H9 (cell line): ENCODE measurements around the gene SIVA1. TPM values are rescaled to one million over a fixed set of nuclear protein-coding genes. Genes with fewer than 3 reads are reported as not detected.

Experiments
- DNase-seq: peaks from one replicate; pipeline ENCODE4 v3.0.0-alpha.2; 2017
- H2AFZ ChIP-seq: one replicate; pipeline ENCODE4 v1.6.1; 2013; ENCODE audit warnings: mild to moderate bottlenecking, low read length, control low read depth, moderate library complexity
- H2AK5ac ChIP-seq: 2 replicates; pipeline ENCODE4 v1.6.1; 2013; ENCODE audit warnings: low read length, control low read depth, mixed read lengths; ENCODE audit not compliant: insufficient read length
- H2BK120ac ChIP-seq: one replicate; pipeline ENCODE4 v1.6.1; 2013; ENCODE audit warnings: low read depth, mild to moderate bottlenecking, low read length, control low read depth, inconsistent platforms; ENCODE audit not compliant: poor library complexity, severe bottlenecking
- H2BK12ac ChIP-seq: 2 replicates; pipeline ENCODE4 v1.6.1; 2013; ENCODE audit warnings: low read length, control low read depth, mixed read lengths, low read depth; ENCODE audit not compliant: insufficient read length
- H2BK15ac ChIP-seq: 2 replicates; pipeline ENCODE4 v1.6.1; 2013; ENCODE audit warnings: low read depth, low read length, control low read depth
- H2BK20ac ChIP-seq: one replicate; pipeline ENCODE4 v1.6.1; 2013; ENCODE audit warnings: low read depth, mild to moderate bottlenecking, low read length, control low read depth, inconsistent platforms; ENCODE audit not compliant: poor library complexity, severe bottlenecking
- H2BK5ac ChIP-seq: 2 replicates; pipeline ENCODE4 v1.6.1; 2013; ENCODE audit warnings: low read length, control low read depth, mixed read lengths; ENCODE audit not compliant: insufficient read length
- H3K14ac ChIP-seq: 2 replicates; pipeline ENCODE4 v1.6.1; 2013; ENCODE audit warnings: low read length, control low read depth; ENCODE audit not compliant: insufficient read depth
- H3K18ac ChIP-seq: 2 replicates; pipeline ENCODE4 v1.6.1; 2013; ENCODE audit warnings: low read depth, mild to moderate bottlenecking, mixed read lengths, low read length, control low read depth; ENCODE audit not compliant: insufficient read length
- H3K23ac ChIP-seq: 2 replicates; pipeline ENCODE4 v1.6.1; 2013; ENCODE audit warnings: low read length, control low read depth, mixed read lengths, low read depth; ENCODE audit not compliant: insufficient read length
- H3K23me2 ChIP-seq: 2 replicates; pipeline ENCODE4 v1.6.1; 2013; ENCODE audit warnings: low read depth, mild to moderate bottlenecking, mixed read lengths, low read length, control low read depth; ENCODE audit not compliant: insufficient read length, poor library complexity, severe bottlenecking
- H3K27ac ChIP-seq: 2 replicates; pipeline ENCODE4 v1.5.1; 2013; ENCODE audit warnings: low read length, control low read depth, mixed read lengths, low read depth; ENCODE audit not compliant: insufficient read length
- H3K27me3 ChIP-seq: 2 replicates; pipeline ENCODE4 v1.6.1; 2013; ENCODE audit warnings: low read length, control low read depth, inconsistent platforms; ENCODE audit not compliant: insufficient read depth
- H3K4ac ChIP-seq: 2 replicates; pipeline ENCODE4 v1.6.1; 2013; ENCODE audit warnings: low read depth, mild to moderate bottlenecking, control low read depth, inconsistent platforms, low read length, moderate library complexity
- H3K4me1 ChIP-seq: 2 replicates; pipeline ENCODE4 v1.6.1; 2013; ENCODE audit warnings: low read length, control low read depth, inconsistent platforms; ENCODE audit not compliant: insufficient read depth
- H3K4me2 ChIP-seq: 2 replicates; pipeline ENCODE4 v1.6.1; 2013; ENCODE audit warnings: low read length, control low read depth, mixed read lengths; ENCODE audit not compliant: insufficient read length, insufficient read depth
- H3K56ac ChIP-seq: 2 replicates; pipeline ENCODE4 v1.6.1; 2013; ENCODE audit warnings: low read depth, mild to moderate bottlenecking, mixed read lengths, low read length, control low read depth; ENCODE audit not compliant: insufficient read length
- H3K79me1 ChIP-seq: 2 replicates; pipeline ENCODE4 v1.6.1; 2013; ENCODE audit warnings: low read depth, mild to moderate bottlenecking, moderate library complexity, low read length, control low read depth, inconsistent platforms; ENCODE audit not compliant: insufficient read depth, poor library complexity, severe bottlenecking
- H3K79me2 ChIP-seq: 2 replicates; pipeline ENCODE4 v1.6.1; 2013; ENCODE audit warnings: low read length, control low read depth, inconsistent platforms; ENCODE audit not compliant: insufficient read depth
- H3K9ac ChIP-seq: 2 replicates; pipeline ENCODE4 v1.6.1; 2013; ENCODE audit warnings: low read length, control low read depth, mixed read lengths; ENCODE audit not compliant: insufficient read length; ENCODE audit errors: extremely low read depth
- H3K9me3 ChIP-seq: one replicate; pipeline ENCODE4 v1.6.1; 2013; ENCODE audit warnings: low read depth, low read length, inconsistent platforms; ENCODE audit not compliant: control insufficient read depth
- H3T11ph ChIP-seq: one replicate; pipeline ENCODE4 v1.6.1; 2013; ENCODE audit warnings: mild to moderate bottlenecking, low read length, control low read depth, inconsistent platforms
- H4K20me1 ChIP-seq: one replicate; pipeline ENCODE4 v1.6.1; 2013; ENCODE audit not compliant: control insufficient read depth, insufficient read length, insufficient read depth
- H4K5ac ChIP-seq: 2 replicates; pipeline ENCODE4 v1.6.1; 2013; ENCODE audit warnings: low read depth, mild to moderate bottlenecking, mixed read lengths, low read length, control low read depth; ENCODE audit not compliant: insufficient read length
- H4K8ac ChIP-seq: replicated peaks from 2 replicates; pipeline ENCODE4 v1.6.1; 2013; ENCODE audit warnings: low read length, control low read depth, mixed read lengths, low read depth; ENCODE audit not compliant: insufficient read length
- H4K91ac ChIP-seq: 2 replicates; pipeline ENCODE4 v1.6.1; 2013; ENCODE audit warnings: low read depth, mild to moderate bottlenecking, moderate library complexity, mixed read lengths, low read length, control low read depth; ENCODE audit not compliant: insufficient read length
- H3K27ac Mint-ChIP-seq, 3 experiments: 2 replicates in 2 of 3; 3 replicates in 1 of 3; pipeline ENCODE4 v1.8.0; 2020 to 2021; ENCODE audit warnings: mixed read lengths in 3 of 3, mild to moderate bottlenecking in 1 of 3, moderate library complexity in 1 of 3
- H3K27me3 Mint-ChIP-seq: 2 replicates; pipeline ENCODE4 v1.8.0; 2021; ENCODE audit warnings: low read depth, mild to moderate bottlenecking, moderate library complexity, mixed read lengths
- H3K36me3 Mint-ChIP-seq, 3 experiments: 2 replicates in 2 of 3; 3 replicates in 1 of 3; pipeline ENCODE4 v1.8.0; 2020 to 2021; ENCODE audit warnings: low read depth in 3 of 3, mixed read lengths in 3 of 3; ENCODE audit not compliant: insufficient read depth in 1 of 3
- H3K4me1 Mint-ChIP-seq, 2 experiments: 2 replicates each; pipeline ENCODE4 v1.8.0; 2020; ENCODE audit warnings: mixed read lengths in 2 of 2
- H3K4me3 Mint-ChIP-seq, 2 experiments: 2 replicates in 1 of 2; 3 replicates in 1 of 2; pipeline ENCODE4 v1.8.0; 2020 to 2021; ENCODE audit warnings: mild to moderate bottlenecking in 2 of 2, mixed read lengths in 2 of 2, moderate library complexity in 1 of 2
- H3K9me3 Mint-ChIP-seq, 2 experiments: 2 replicates in 1 of 2; 3 replicates in 1 of 2; pipeline ENCODE4 v1.8.0; 2020; ENCODE audit warnings: mild to moderate bottlenecking in 2 of 2, mixed read lengths in 2 of 2, moderate library complexity in 1 of 2
- WGBS: extraction: QIAGEN DNeasy Blood & Tissue Kit; methylation state at CpG from one replicate; pipeline ENCODE4 v1.1.7; 2013; ENCODE audit warnings: missing lambda C conversion rate, low lambda C conversion rate, mixed read lengths; ENCODE audit not compliant: insufficient read length; ENCODE audit errors: extremely low coverage; 5-methylcytosine and 5-hydroxymethylcytosine counted together
- total RNA-seq: library from RNA; stranded (reverse); gene quantifications from 2 replicates; pipeline ENCODE4 v1.2.1, GENCODE V29; 2021
- TF ChIP-seq, protein P1 (sequence below): fragments of 200-600 bp; sonication (generic); conservative IDR thresholded peaks from 3 replicates; pipeline ENCODE4 v1.8.0; 2021; ENCODE audit warnings: antibody characterized with exemption, mild to moderate bottlenecking

SIVA1 gene
- total RNA-seq, 1 experiment from 2014 or later = 125 TPM

GRCh38 chr14:104718147-104718546 lies 34.8 kb upstream of the SIVA1 start:
- no peak overlapping the region for H2BK20ac ChIP-seq
- H3K27me3 ChIP-seq = no peaks in the 10 kb centered on the region
- no peak overlapping the region for H2AK5ac ChIP-seq
- H3K9me3 ChIP-seq = no peaks in the 10 kb centered on the region
- Mint-ChIP-seq H3K4me1 (0 out of 4 replicates have a peak, but pooled peaks cover 0 to 2% of the 10 kb centered on the region in 2 experiments), H3K9me3 (no peaks in the 10 kb centered on the region; a peak in 1 of 5 replicates), H3K27ac (peak overlapping the region; percentile 29 to 58 (median 57); a peak in 3 of 7 replicates), H3K36me3 (peaks cover 2 to 33% (median 27%) of the 10 kb centered on the region in 3 experiments; a peak in 6 of 7 replicates), H3K4me3 (no peak overlapping the region), H3K27me3 (peaks cover 3% of the 10 kb centered on the region; the same call in 1 of the 2 replicates)
- H2BK12ac ChIP-seq = no peak overlapping the region
- TF ChIP-seq, protein P1, sequence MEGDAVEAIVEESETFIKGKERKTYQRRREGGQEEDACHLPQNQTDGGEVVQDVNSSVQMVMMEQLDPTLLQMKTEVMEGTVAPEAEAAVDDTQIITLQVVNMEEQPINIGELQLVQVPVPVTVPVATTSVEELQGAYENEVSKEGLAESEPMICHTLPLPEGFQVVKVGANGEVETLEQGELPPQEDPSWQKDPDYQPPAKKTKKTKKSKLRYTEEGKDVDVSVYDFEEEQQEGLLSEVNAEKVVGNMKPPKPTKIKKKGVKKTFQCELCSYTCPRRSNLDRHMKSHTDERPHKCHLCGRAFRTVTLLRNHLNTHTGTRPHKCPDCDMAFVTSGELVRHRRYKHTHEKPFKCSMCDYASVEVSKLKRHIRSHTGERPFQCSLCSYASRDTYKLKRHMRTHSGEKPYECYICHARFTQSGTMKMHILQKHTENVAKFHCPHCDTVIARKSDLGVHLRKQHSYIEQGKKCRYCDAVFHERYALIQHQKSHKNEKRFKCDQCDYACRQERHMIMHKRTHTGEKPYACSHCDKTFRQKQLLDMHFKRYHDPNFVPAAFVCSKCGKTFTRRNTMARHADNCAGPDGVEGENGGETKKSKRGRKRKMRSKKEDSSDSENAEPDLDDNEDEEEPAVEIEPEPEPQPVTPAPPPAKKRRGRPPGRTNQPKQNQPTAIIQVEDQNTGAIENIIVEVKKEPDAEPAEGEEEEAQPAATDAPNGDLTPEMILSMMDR = no peak
- H3K23ac ChIP-seq = no peak overlapping the region
- H3K4me2 ChIP-seq = no peak overlapping the region
- H4K5ac ChIP-seq = no peak overlapping the region
- no peak overlapping the region for H3K14ac ChIP-seq
- H3K27ac ChIP-seq = no peak overlapping the region
- no peaks in the 10 kb centered on the region for H3K4me1 ChIP-seq
- no peaks in the 10 kb centered on the region for H3K79me2 ChIP-seq
- H4K20me1 ChIP-seq = peaks cover 3% of the 10 kb centered on the region
- DNase-seq = no peak
- H3K56ac ChIP-seq = no peak overlapping the region
- H4K91ac ChIP-seq = no peak overlapping the region
- H3K79me1 ChIP-seq = no peaks in the 10 kb centered on the region
- H3T11ph ChIP-seq = no peak overlapping the region
- H3K9ac ChIP-seq = no peak overlapping the region
- no peak overlapping the region for H2AFZ ChIP-seq
- no peak overlapping the region for H4K8ac ChIP-seq
- H3K23me2 ChIP-seq = no peaks in the 10 kb centered on the region
- no CpG with 5 or more reads among the region's 10 CpGs for WGBS
- H2BK15ac ChIP-seq = no peak overlapping the region
- no peak overlapping the region for H2BK120ac ChIP-seq
- H3K4ac ChIP-seq = no peak overlapping the region
- H2BK5ac ChIP-seq = no peak overlapping the region
- H3K18ac ChIP-seq = no peak overlapping the region
